Mesendoderm (in vitro differentiated cells): ENCODE results near the gene BANF2.

Source experiments
- DNase-seq: peaks from one replicate; pipeline ENCODE4 v3.0.0; 2013
- H2AK5ac ChIP-seq: 2 replicates; pipeline ENCODE4 v1.6.1; 2013; ENCODE audit warnings: low read length, inconsistent platforms
- H2BK120ac ChIP-seq: 2 replicates; pipeline ENCODE4 v1.6.1; 2013; ENCODE audit warnings: low read depth, mild to moderate bottlenecking, low read length, moderate library complexity, mixed read lengths
- H2BK15ac ChIP-seq: replicated peaks from 2 replicates; pipeline ENCODE4 v1.6.1; 2013; ENCODE audit warnings: low read depth, mild to moderate bottlenecking, moderate library complexity
- H2BK5ac ChIP-seq: 2 replicates; pipeline ENCODE4 v1.6.1; 2013; ENCODE audit warnings: low read length, inconsistent platforms
- H3K18ac ChIP-seq: 2 replicates; pipeline ENCODE4 v1.6.1; 2013; ENCODE audit warnings: mild to moderate bottlenecking, low read length, mixed read lengths
- H3K23ac ChIP-seq: one replicate; pipeline ENCODE4 v1.6.1; 2013; ENCODE audit warnings: low read length
- H3K27ac ChIP-seq: 2 replicates; pipeline ENCODE4 v1.5.1; 2013; ENCODE audit warnings: low read depth, mild to moderate bottlenecking, inconsistent platforms, low read length, moderate library complexity
- H3K27me3 ChIP-seq: 2 replicates; pipeline ENCODE4 v1.6.1; 2013; ENCODE audit warnings: low read length, control low read depth, mild to moderate bottlenecking, inconsistent platforms; ENCODE audit not compliant: insufficient read depth, poor library complexity
- H3K36me3 ChIP-seq: 2 replicates; pipeline ENCODE4 v1.6.1; 2013; ENCODE audit warnings: low read length, inconsistent platforms; ENCODE audit not compliant: control insufficient read depth, insufficient read depth
- H3K4ac ChIP-seq: one replicate; pipeline ENCODE4 v1.6.1; 2013; ENCODE audit warnings: low read depth, mild to moderate bottlenecking, low read length, moderate library complexity
- H3K4me1 ChIP-seq: 2 replicates; pipeline ENCODE4 v1.6.1; 2013; ENCODE audit warnings: low read depth, low read length, inconsistent platforms; ENCODE audit not compliant: control insufficient read depth
- H3K4me2 ChIP-seq: 2 replicates; pipeline ENCODE4 v1.6.1; 2013; ENCODE audit warnings: low read length
- H3K4me3 ChIP-seq: 2 replicates; pipeline ENCODE4 v1.5.1; 2013; ENCODE audit warnings: mild to moderate bottlenecking, low read length
- H3K56ac ChIP-seq: one replicate; pipeline ENCODE4 v1.6.1; 2013; ENCODE audit warnings: low read length
- H3K79me1 ChIP-seq: 2 replicates; pipeline ENCODE4 v1.6.1; 2013; ENCODE audit warnings: low read length, inconsistent platforms
- H3K79me2 ChIP-seq: 2 replicates; pipeline ENCODE4 v1.6.1; 2013; ENCODE audit warnings: mild to moderate bottlenecking, low read length; ENCODE audit not compliant: control insufficient read depth, insufficient read depth
- H3K9ac ChIP-seq: 2 replicates; pipeline ENCODE4 v1.6.1; 2013; ENCODE audit warnings: low read length, inconsistent platforms
- H4K5ac ChIP-seq: one replicate; pipeline ENCODE4 v1.6.1; 2013; ENCODE audit warnings: low read length
- H4K8ac ChIP-seq: one replicate; pipeline ENCODE4 v1.6.1; 2013; ENCODE audit warnings: low read depth, mild to moderate bottlenecking, control low read depth, low read length, moderate library complexity
- WGBS: extraction: QIAGEN DNeasy Blood & Tissue Kit; methylation state at CpG from one replicate; pipeline ENCODE4 v1.1.7; 2013; ENCODE audit warnings: low lambda C conversion rate, missing lambda C conversion rate; ENCODE audit not compliant: insufficient coverage; ENCODE audit errors: extremely low coverage; 5-methylcytosine and 5-hydroxymethylcytosine counted together

The BANF2 gene

DNA sequence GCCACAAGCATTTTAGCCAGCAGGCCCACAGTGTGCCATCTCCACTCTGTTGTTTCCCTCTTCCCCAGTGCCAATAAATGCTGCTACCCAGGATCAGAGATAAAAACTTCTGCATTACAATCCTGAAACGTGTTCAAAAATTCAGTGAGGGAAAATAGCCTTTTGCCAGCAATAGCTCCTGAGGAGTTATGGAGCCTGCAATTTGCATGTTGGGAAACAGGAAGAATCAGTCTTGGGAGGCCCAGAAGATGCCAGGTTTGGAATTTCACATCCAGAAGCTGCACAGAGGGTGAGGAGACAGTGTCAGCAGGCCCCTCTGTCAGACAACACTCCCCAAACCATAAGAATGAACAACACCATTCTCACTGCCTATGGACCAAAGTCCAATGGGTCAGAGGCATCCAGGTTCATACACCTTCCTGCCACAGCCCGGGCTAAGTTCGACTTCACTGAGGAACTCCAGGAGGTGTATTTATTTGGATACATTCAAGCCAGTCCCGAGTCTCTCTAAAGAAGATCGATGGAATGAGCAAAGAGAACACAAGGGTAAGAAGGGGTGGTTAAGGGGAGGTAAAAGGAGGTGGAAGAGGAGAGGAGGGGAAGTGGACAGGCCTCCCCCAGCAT, 38.5 kb upstream of the BANF2 start:
- Histone ChIP-seq H3K79me1 (peaks cover 25% of the 10 kb centered on the region), H4K8ac (no peak overlapping the region), H4K5ac (no peak overlapping the region), H3K4ac (no peak overlapping the region), H3K36me3 (peaks cover 6% of the 10 kb centered on the region), H2BK120ac (no peak overlapping the region), H3K79me2 (peaks cover 77% of the 10 kb centered on the region), H3K4me2 (no peak overlapping the region), H3K9ac (no peak overlapping the region), H2BK15ac (no peak overlapping the region), H3K27ac (no peak overlapping the region), H3K56ac (no peak overlapping the region), H3K23ac (no peak overlapping the region), H3K4me1 (peaks cover 18% of the 10 kb centered on the region), H3K18ac (no peak overlapping the region), H3K4me3 (no peak overlapping the region), H3K27me3 (no peaks in the 10 kb centered on the region), H2BK5ac (no peak overlapping the region), H2AK5ac (no peak overlapping the region)
- DNase-seq = no peak
- WGBS = no CpG with 5 or more reads among the region's 5 CpGs

GRCh38 chr20:17662333-17663039, 37.3 kb upstream of the BANF2 start:
- Histone ChIP-seq H3K4me2 (no peak overlapping the region), H3K18ac (peak overlapping the region; percentile 43), H2AK5ac (no peak overlapping the region), H3K56ac (peak overlapping the region; percentile 8), H4K8ac (no peak overlapping the region), H2BK5ac (no peak overlapping the region), H3K36me3 (peaks cover 6% of the 10 kb centered on the region), H3K23ac (no peak overlapping the region), H4K5ac (no peak overlapping the region), H3K4me3 (no peak overlapping the region), H3K79me1 (peaks cover 25% of the 10 kb centered on the region), H2BK15ac (no peak overlapping the region), H3K4me1 (peaks cover 18% of the 10 kb centered on the region), H3K79me2 (peaks cover 75% of the 10 kb centered on the region), H3K4ac (no peak overlapping the region), H2BK120ac (no peak overlapping the region), H3K27me3 (no peaks in the 10 kb centered on the region), H3K27ac (no peak overlapping the region), H3K9ac (no peak overlapping the region)
- DNase-seq = peak; percentile 33
- no CpG with 5 or more reads among the region's 10 CpGs for WGBS

DNA sequence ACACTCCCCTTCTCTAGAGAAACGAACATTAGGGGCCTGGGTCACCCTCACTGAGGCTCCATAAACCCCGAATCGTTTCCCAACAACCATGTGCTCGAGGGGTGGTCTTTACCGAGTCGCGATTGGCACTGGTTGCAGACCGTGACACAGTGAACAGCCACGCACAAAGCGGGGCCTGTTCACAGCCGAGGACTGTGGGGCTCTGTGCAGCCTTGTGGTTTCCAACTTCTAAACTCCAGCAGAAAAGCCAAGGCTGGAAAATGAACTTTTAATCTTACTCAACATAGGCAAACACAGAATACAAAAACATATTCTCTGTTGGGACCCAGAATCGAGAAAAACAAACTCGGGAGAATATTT, 36.7 kb upstream of the BANF2 start:
- Histone ChIP-seq H3K4me3 (no peak overlapping the region), H3K4me1 (peaks cover 18% of the 10 kb centered on the region), H3K4me2 (no peak overlapping the region), H3K36me3 (peaks cover 5% of the 10 kb centered on the region), H3K18ac (peak overlapping the region; percentile 39), H4K5ac (no peak overlapping the region), H3K56ac (peak overlapping the region; percentile 37), H3K9ac (peak overlapping the region; percentile 21), H2BK5ac (peak overlapping the region; percentile 59), H3K79me1 (peaks cover 22% of the 10 kb centered on the region), H3K27ac (no peak overlapping the region), H3K27me3 (no peaks in the 10 kb centered on the region), H2BK15ac (no peak overlapping the region), H4K8ac (no peak overlapping the region), H3K23ac (no peak overlapping the region), H2BK120ac (no peak overlapping the region), H3K4ac (no peak overlapping the region), H2AK5ac (peak overlapping the region; percentile 62), H3K79me2 (peaks cover 73% of the 10 kb centered on the region)
- no CpG with 5 or more reads among the region's 13 CpGs for WGBS
- DNase-seq = no peak

DNA sequence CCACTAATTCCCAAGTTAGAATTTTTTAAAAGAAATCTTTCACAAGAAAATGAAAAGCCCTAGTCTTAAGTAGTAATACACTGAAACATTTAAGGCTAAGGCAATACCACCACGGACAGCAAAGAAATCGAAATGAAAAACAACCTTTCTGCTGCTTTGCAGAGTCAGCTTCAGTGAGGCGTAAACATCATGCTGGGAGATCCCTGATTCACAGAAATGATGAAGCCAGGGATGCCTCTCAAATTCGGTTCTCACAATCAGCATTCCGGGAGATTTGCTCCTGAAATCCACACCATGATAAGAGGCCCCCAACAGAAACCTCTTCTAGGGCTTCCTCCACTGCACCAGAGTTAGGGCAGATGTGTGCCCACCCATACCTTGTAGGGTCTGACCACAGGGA, 36.3 kb upstream of the BANF2 start:
- Histone ChIP-seq H3K36me3 (peaks cover 3% of the 10 kb centered on the region), H3K27ac (no peak overlapping the region)

DNA sequence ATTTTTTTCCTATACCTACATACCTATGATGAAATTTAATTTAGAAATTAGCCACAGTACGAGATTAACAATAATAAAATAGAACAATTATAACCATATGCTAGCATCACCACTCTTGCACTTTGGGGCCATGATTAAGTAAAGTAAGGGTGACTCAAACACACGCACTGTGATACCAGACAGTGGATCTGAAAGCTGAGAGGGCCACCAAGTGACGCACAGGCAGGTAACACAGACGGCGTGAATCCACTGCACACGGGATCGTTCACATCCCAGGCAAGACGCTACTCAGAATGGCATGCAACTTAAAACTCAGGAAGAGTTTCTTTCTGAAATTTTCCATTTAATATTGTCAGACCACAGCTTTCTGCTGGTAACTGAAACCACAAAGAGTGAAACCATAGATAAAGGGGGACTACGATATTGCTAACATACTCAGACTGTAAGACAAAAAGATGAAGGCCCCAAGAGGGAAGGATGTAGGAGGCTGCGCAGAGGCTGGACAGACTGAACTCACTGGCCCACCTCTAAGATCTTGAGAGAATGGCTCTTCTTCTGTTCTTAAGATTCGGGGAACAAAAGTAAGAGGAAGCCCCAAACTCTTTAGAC, 35.6 kb upstream of the BANF2 start:
- Histone ChIP-seq H3K4me3 (no peak overlapping the region), H3K4me2 (no peak overlapping the region), H2AK5ac (no peak overlapping the region), H2BK120ac (no peak overlapping the region), H3K27ac (no peak overlapping the region), H3K27me3 (no peaks in the 10 kb centered on the region), H3K18ac (peak overlapping the region; percentile 6), H3K56ac (peak overlapping the region; percentile 68), H3K9ac (no peak overlapping the region), H3K4me1 (peaks cover 22% of the 10 kb centered on the region), H4K5ac (no peak overlapping the region), H3K23ac (peak overlapping the region; percentile 68), H3K36me3 (peaks cover 2% of the 10 kb centered on the region), H2BK5ac (peak overlapping the region; percentile 65), H3K79me1 (peaks cover 22% of the 10 kb centered on the region), H2BK15ac (no peak overlapping the region), H3K79me2 (peaks cover 71% of the 10 kb centered on the region), H4K8ac (no peak overlapping the region), H3K4ac (peak overlapping the region; percentile 6)
- DNase-seq = no peak
- no CpG with 5 or more reads among the region's 11 CpGs for WGBS

More for the DNA sequence above, 36.3 kb upstream of the BANF2 start:
- Histone ChIP-seq H3K23ac (no peak overlapping the region), H3K9ac (no peak overlapping the region), H4K8ac (no peak overlapping the region), H3K79me1 (peaks cover 21% of the 10 kb centered on the region), H2BK15ac (no peak overlapping the region), H3K4me1 (peaks cover 19% of the 10 kb centered on the region), H3K4ac (no peak overlapping the region), H3K27me3 (no peaks in the 10 kb centered on the region), H3K79me2 (peaks cover 71% of the 10 kb centered on the region), H4K5ac (no peak overlapping the region), H2AK5ac (no peak overlapping the region), H3K56ac (no peak overlapping the region), H2BK120ac (no peak overlapping the region), H2BK5ac (no peak overlapping the region), H3K4me3 (no peak overlapping the region), H3K18ac (no peak overlapping the region), H3K4me2 (no peak overlapping the region)
- no CpG with 5 or more reads among the region's 5 CpGs for WGBS
- peak; percentile 80 for DNase-seq
